Activated CD8-positive, alpha-beta memory T cell treated with anti-CD3 and anti-CD28 coated beads, Interleukin-2, amount 50 U/mL, for 24 hours (primary cell): ENCODE results near the gene TCIRG1.
"Not testable (repeated sequence)": the region's sequence is repeated elsewhere in the genome, so short reads cannot be mapped to it uniquely, and the experiment has no call there.

Experiments used
- DNase-seq: peaks from one replicate; pipeline ENCODE4 v3.0.0-alpha.2; 2020; ENCODE audit errors: extremely low read depth

TCIRG1 gene

GRCh38 chr11:68038718-68039525 is at the start of gene TCIRG1:
TSS of gene TCIRG1 (plus strand) at chr11:68039025. CDS start at chr11:68041272, 2,247 bp downstream.
- DNase-seq, result no peak

- not testable (repeated sequence) for DNase-seq
Measured at GRCh38 chr11:67990546-67991346, 48.1 kb upstream of the TCIRG1 start.

GRCh38 chr11:67991347-67992121 is 47.3 kb upstream of the TCIRG1 start:
- not testable (repeated sequence) for DNase-seq

- DNase-seq, result not testable (repeated sequence)
Measured at GRCh38 chr11:67993821-67994220, 45.0 kb upstream of the TCIRG1 start.

- DNase-seq, result not testable (repeated sequence)
Measured at GRCh38 chr11:67994387-67994786, 44.4 kb upstream of the TCIRG1 start.

- not testable (repeated sequence) for DNase-seq
Measured at GRCh38 chr11:67995129-67995528, 43.7 kb upstream of the TCIRG1 start.

- DNase-seq, result not testable (repeated sequence)
Measured at GRCh38 chr11:67995579-67995978, 43.2 kb upstream of the TCIRG1 start.

GRCh38 chr11:67996051-67996450 is 42.8 kb upstream of the TCIRG1 start:
- DNase-seq, result no peak

- DNase-seq, result no peak
Measured at GRCh38 chr11:67996622-67997474, 42.0 kb upstream of the TCIRG1 start.

- DNase-seq, result no peak
Measured at GRCh38 chr11:67997475-67997921, 41.3 kb upstream of the TCIRG1 start.

- no peak for DNase-seq
Measured at GRCh38 chr11:67998150-67999045, 40.4 kb upstream of the TCIRG1 start.

GRCh38 chr11:67999201-67999629 is 39.6 kb upstream of the TCIRG1 start:
- DNase-seq, result no peak

GRCh38 chr11:67999704-68000103 is 39.1 kb upstream of the TCIRG1 start:
- DNase-seq, result no peak

- DNase-seq, result no peak
Measured at GRCh38 chr11:68002575-68002937, 36.3 kb upstream of the TCIRG1 start.

GRCh38 chr11:68002938-68003845 is 35.6 kb upstream of the TCIRG1 start:
- DNase-seq, result no peak

GRCh38 chr11:68003846-68004550 is 34.8 kb upstream of the TCIRG1 start, which contains the start of gene UNC93B1:
TSS of gene UNC93B1 (minus strand) at chr11:68004097. CDS start at chr11:68004043, 54 bp downstream.
- peak; percentile 39 for DNase-seq

- no peak for DNase-seq
Measured at GRCh38 chr11:68004551-68005335, 34.1 kb upstream of the TCIRG1 start.
